Activated CD8-positive, alpha-beta memory T cell treated with anti-CD3 and anti-CD28 coated beads for 36 hours (primary cell): ENCODE data around the gene CATSPER4. TPM values are rescaled to one million over a fixed set of nuclear protein-coding genes. Genes with fewer than 3 reads are reported as not detected.
"Not testable (repeated sequence)": the region's sequence is repeated elsewhere in the genome, so short reads cannot be mapped to it uniquely, and the experiment has no call there.

Source experiments
- CTCF ChIA-PET: fragments of 350-600 bp; sonication (Branson Sonifier 250); formaldehyde crosslinking; loops from one replicate; lab custom pipeline; 2021; ENCODE audit warnings: antibody characterized with exemption; lab: Charles Lee
- POLR2A ChIA-PET: fragments of 350-600 bp; sonication (Branson Sonifier 250); formaldehyde crosslinking; loops from one replicate; lab custom pipeline; 2021; ENCODE audit warnings: antibody characterized with exemption; lab: Charles Lee
- total RNA-seq, 2 experiments: library from RNA; stranded (reverse); gene quantifications; one replicate each; pipeline ENCODE4 v1.2.3, GENCODE V29; 2021

CATSPER4 gene
- total RNA-seq, 2 experiments from 2014 or later, result not detected

GRCh38 chr1:26218906-26219494, 28.6 kb downstream of the CATSPER4 start:
- ChIA-PET POLR2A (no interaction called here), CTCF (no interaction called here)

- POLR2A ChIA-PET, result no interaction called here
- CTCF ChIA-PET, result interaction anchor here (0.9 kb wide), 1 partner anchor 101 kb away, joined by 3 read pairs; no protein-coding TSS in a partner anchor
Observed at GRCh38 chr1:26220199-26220912, 30.0 kb downstream of the CATSPER4 start.

GRCh38 chr1:26221094-26221493, 30.7 kb downstream of the CATSPER4 start:
- ChIA-PET POLR2A (no interaction called here), CTCF (interaction anchor here (0.9 kb wide), 1 partner anchor 100 kb away, joined by 3 read pairs; no protein-coding TSS in a partner anchor)

- CTCF ChIA-PET, result no interaction called here
- POLR2A ChIA-PET, result no interaction called here
Observed at GRCh38 chr1:26224606-26225005, 34.2 kb downstream of the CATSPER4 start.

- CTCF ChIA-PET, result interaction anchor here (0.6 kb wide), 1 partner anchor 8 kb away, joined by 3 read pairs; the partner anchor contains the start of gene CEP85
- POLR2A ChIA-PET, result no interaction called here
Observed at GRCh38 chr1:26225033-26225831, 34.8 kb downstream of the CATSPER4 start.

GRCh38 chr1:26230682-26231081, 40.3 kb downstream of the CATSPER4 start:
- POLR2A ChIA-PET, result not testable (repeated sequence)
- CTCF ChIA-PET, result interaction anchor here (1.1 to 2.2 kb wide), 2 partner anchors 61 to 134 kb away, joined by 3 to 9 read pairs; partner anchors contain the start of gene ZNF593

- POLR2A ChIA-PET, result interaction anchor here (0.5 to 1.4 kb wide), 6 partner anchors 22 to 198 kb away, joined by 3 to 10 read pairs (median 3); partner anchors contain the start of genes CD52, DHDDS and ZNF593
- CTCF ChIA-PET, result interaction anchor here (0.5 to 3.8 kb wide), 43 partner anchors 8 to 1007 kb away, joined by 3 to 30 read pairs (median 4); partner anchors contain the start of genes C1orf232, CD52, DHDDS and STMN1
Observed at GRCh38 chr1:26233903-26234643, 43.7 kb downstream of the CATSPER4 start, which contains the start of gene CEP85. Gene CEP85 (plus strand): TSS chr1:26234200. CDS start chr1:26239784, 5,584 bp downstream.

GRCh38 chr1:26234644-26235370, 44.4 kb downstream of the CATSPER4 start:
- POLR2A ChIA-PET, result interaction anchor here (0.6 to 1.4 kb wide), 6 partner anchors 21 to 197 kb away, joined by 3 to 10 read pairs (median 3); partner anchors contain the start of genes CD52, DHDDS and ZNF593
- CTCF ChIA-PET, result interaction anchor here (0.7 to 3.8 kb wide), 33 partner anchors 11 to 1006 kb away, joined by 3 to 30 read pairs (median 4); partner anchors contain the start of genes C1orf232, CD52, DHDDS and STMN1

- ChIA-PET CTCF (interaction anchor here (1.5 kb wide), 1 partner anchor 68 kb away, joined by 4 read pairs; the partner anchor contains the start of gene ZNF593), POLR2A (no interaction called here)
Observed at GRCh38 chr1:26237230-26237966, 47.0 kb downstream of the CATSPER4 start.

- ChIA-PET POLR2A (no interaction called here), CTCF (no interaction called here)
Observed at GRCh38 chr1:26239936-26240335, 49.5 kb downstream of the CATSPER4 start.

Other genes starting within 250 kb of the CATSPER4 start
- 1 to 10 TPM; 8.2 to 10.0 TPM for gene PAFAH2, start 192.5 kb upstream of the CATSPER4 start, total RNA-seq
- not detected for gene EXTL1, start 168.8 kb upstream of the CATSPER4 start, total RNA-seq
- not detected for gene SLC30A2, start 144.5 kb upstream of the CATSPER4 start, total RNA-seq
- gene TRIM63, start 123.0 kb upstream of the CATSPER4 start, total RNA-seq, result not detected
- 10 to 100 TPM; 15.4 to 15.7 TPM for gene PDIK1L, start 78.8 kb upstream of the CATSPER4 start, total RNA-seq
- not detected for gene FAM110D, start 31.5 kb upstream of the CATSPER4 start, total RNA-seq
- not detected for gene C1orf232, start 21.6 kb upstream of the CATSPER4 start, total RNA-seq
- gene ZNF593, start 20.7 kb upstream of the CATSPER4 start, total RNA-seq, result 10 to 100 TPM; 84.2 to 84.8 TPM
- not detected for gene ZNF593OS, start 18.8 kb upstream of the CATSPER4 start, total RNA-seq
- gene CNKSR1, start 13.1 kb upstream of the CATSPER4 start, total RNA-seq, result 1 to 10 TPM in 1 of 2 experiments, under 1 TPM in 1; 0.84 to 1.1 TPM
- 10 to 100 TPM; 32.5 to 33.6 TPM for gene CEP85, start 43.6 kb downstream of the CATSPER4 start, total RNA-seq
- gene SH3BGRL3, start 89.5 kb downstream of the CATSPER4 start, total RNA-seq, result 100 to 1,000 TPM; 399 to 416 TPM
- gene UBXN11, start 116.0 kb downstream of the CATSPER4 start, total RNA-seq, result 10 to 100 TPM; 27.6 to 27.8 TPM
- gene CD52, start 127.4 kb downstream of the CATSPER4 start, total RNA-seq, result 100 to 1,000 TPM; 252 to 254 TPM
- 1 to 10 TPM; 2.8 to 2.9 TPM for gene CRYBG2, start 163.5 kb downstream of the CATSPER4 start, total RNA-seq
- 1 to 10 TPM in 1 of 2 experiments, under 1 TPM in 1; 0.94 to 1.6 TPM for gene ZNF683, start 182.1 kb downstream of the CATSPER4 start, total RNA-seq
- not detected for gene LIN28A, start 220.2 kb downstream of the CATSPER4 start, total RNA-seq
- gene DHDDS, start 241.7 kb downstream of the CATSPER4 start, total RNA-seq, result 10 to 100 TPM; 51.3 to 52.2 TPM